Measurements from ENCODE around the gene COPS2. TPM values are rescaled to one million over a fixed set of nuclear protein-coding genes. Genes with fewer than 3 reads are reported as not detected.
"Not testable (repeated sequence)": the region's sequence is repeated elsewhere in the genome, so short reads cannot be mapped to it uniquely, and the experiment has no call there.

The COPS2 gene
- total RNA-seq, 1 donor from 2014 or later = 68.2 TPM

DNA sequence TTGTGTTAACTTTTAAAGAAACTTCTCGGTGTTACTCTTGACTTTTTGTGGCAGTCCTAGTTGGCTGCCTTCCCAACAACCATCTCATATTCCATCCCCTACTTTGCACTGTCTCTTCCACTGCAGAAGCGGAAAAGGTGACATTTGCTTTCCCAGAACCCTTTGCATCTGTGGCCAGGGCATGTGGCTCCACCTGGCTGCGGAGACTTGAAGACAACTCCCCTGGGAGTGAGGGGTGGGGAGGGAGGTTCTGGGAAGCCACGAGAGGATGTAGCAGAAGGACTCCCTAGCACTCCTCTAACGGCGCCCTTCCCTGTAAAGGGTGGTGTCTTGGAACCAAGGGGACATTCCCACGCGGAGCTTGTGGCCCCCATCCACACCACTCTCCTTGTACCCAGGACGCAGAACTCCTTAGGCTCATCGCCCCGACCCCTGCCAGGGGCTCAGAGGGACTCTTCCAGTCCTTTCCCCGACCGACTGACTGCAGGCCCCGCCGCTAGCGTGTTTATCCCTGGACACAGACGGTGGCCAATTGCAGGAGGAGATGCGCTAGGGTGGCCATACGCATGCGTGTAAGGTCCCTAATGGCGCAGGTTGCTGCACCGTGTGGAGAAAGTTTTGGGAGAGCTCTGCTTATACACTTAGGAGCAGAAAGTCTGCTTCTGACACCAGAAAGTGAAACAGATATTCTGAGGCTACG lies 75.9 kb downstream of the COPS2 start:
- Mint-ChIP-seq H3K4me1 (ENCODE audit: unreplicated experiment) (peaks cover 8% of the 10 kb centered on the region), H3K27me3 (ENCODE audit: unreplicated experiment) (no peaks in the 10 kb centered on the region), H3K9me3 (ENCODE audit: unreplicated experiment) (no peaks in the 10 kb centered on the region), H3K36me3 (ENCODE audit: unreplicated experiment) (no peaks in the 10 kb centered on the region), H3K4me3 (ENCODE audit: unreplicated experiment) (no peak overlapping the region), H3K27ac (ENCODE audit: unreplicated experiment) (no peak overlapping the region)
- TF ChIP-seq, protein P1, sequence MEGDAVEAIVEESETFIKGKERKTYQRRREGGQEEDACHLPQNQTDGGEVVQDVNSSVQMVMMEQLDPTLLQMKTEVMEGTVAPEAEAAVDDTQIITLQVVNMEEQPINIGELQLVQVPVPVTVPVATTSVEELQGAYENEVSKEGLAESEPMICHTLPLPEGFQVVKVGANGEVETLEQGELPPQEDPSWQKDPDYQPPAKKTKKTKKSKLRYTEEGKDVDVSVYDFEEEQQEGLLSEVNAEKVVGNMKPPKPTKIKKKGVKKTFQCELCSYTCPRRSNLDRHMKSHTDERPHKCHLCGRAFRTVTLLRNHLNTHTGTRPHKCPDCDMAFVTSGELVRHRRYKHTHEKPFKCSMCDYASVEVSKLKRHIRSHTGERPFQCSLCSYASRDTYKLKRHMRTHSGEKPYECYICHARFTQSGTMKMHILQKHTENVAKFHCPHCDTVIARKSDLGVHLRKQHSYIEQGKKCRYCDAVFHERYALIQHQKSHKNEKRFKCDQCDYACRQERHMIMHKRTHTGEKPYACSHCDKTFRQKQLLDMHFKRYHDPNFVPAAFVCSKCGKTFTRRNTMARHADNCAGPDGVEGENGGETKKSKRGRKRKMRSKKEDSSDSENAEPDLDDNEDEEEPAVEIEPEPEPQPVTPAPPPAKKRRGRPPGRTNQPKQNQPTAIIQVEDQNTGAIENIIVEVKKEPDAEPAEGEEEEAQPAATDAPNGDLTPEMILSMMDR (IDR thresholded peaks at IDR 0.05) = no peak
- DNase-seq (ENCODE audit: extremely low spot score, unreplicated experiment) = no peak

DNA sequence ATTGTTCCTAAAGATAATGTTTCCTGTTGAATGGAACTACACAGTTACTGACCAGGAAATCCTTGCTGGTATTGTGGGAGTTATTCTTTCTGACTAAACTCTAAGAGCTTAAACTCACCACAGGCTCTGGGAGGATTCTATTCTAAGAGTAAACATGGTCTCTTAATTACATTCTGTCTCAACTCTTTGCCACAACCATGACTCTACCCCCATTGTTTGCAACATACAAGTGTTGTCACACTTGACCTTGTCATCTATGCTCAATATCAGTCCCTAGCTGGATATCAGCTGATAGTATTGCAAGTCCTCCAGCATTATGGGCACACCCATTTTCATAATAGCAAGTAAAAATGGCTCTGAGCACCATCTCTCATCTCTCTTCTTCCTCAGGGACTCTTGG lies 79.5 kb downstream of the COPS2 start:
- Mint-ChIP-seq H3K27me3 (ENCODE audit: unreplicated experiment) (peaks cover 25% of the 10 kb centered on the region), H3K36me3 (ENCODE audit: unreplicated experiment) (no peaks in the 10 kb centered on the region), H3K4me3 (ENCODE audit: unreplicated experiment) (no peak overlapping the region), H3K27ac (ENCODE audit: unreplicated experiment) (no peak overlapping the region), H3K4me1 (ENCODE audit: unreplicated experiment) (no peaks in the 10 kb centered on the region), H3K9me3 (ENCODE audit: unreplicated experiment) (no peaks in the 10 kb centered on the region)
- DNase-seq (ENCODE audit: extremely low spot score, unreplicated experiment) = no peak
- TF ChIP-seq, protein P1 (IDR thresholded peaks at IDR 0.05) = no peak

DNA sequence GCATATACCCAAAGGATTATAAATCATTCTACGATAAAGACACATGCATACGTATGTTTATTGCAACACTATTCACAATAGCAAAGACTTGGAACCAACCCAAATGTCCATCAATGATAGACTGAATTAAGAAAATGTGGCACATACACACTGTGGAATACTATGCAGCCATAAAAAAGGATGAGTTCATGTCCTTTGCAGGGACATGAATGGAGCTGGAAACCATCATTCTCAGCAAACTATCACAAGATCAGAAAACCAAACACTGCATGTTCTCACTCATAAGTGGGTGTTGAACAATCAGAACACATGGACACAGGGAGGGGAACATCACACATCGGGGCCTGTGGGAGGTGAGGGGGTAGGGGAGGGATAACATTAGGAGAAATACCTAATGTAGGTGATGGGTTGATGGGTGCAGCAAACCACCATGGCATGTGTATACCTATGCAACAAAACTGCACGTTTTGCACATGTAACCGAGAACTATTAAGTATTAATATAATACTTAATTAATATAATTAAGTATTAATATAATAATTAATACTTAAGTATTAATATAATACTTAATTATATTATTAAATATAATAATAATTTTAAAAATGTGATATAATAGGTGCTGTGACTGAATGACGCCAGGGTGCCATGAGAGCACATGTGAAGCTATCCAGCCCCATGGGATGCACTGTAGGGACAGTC lies 80.7 kb downstream of the COPS2 start:
- not testable (repeated sequence) for H3K27ac Mint-ChIP-seq (ENCODE audit: unreplicated experiment); DNase-seq (ENCODE audit: extremely low spot score, unreplicated experiment); H3K4me1 Mint-ChIP-seq (ENCODE audit: unreplicated experiment); H3K9me3 Mint-ChIP-seq (ENCODE audit: unreplicated experiment); H3K4me3 Mint-ChIP-seq (ENCODE audit: unreplicated experiment); H3K36me3 Mint-ChIP-seq (ENCODE audit: unreplicated experiment)
- H3K27me3 Mint-ChIP-seq (ENCODE audit: unreplicated experiment) = peaks cover 35% of the 10 kb centered on the region

Small RNAs within 50 kb of the gene (microRNA-seq; reads per million reads assigned to microRNA genes)
- not detected for gene MIR4716 (ENCODE audit: unreplicated experiment)

Other genes starting within 250 kb of the COPS2 start
- gene SHC4, start 191.7 kb downstream of the COPS2 start, total RNA-seq = 4.2 and 4.6 TPM in 2 replicates
- 47.7 TPM in 2 replicates for gene SECISBP2L, start 109.2 kb downstream of the COPS2 start, total RNA-seq
- gene GALK2, start 14.6 kb upstream of the COPS2 start, total RNA-seq = 23.7 and 26.4 TPM in 2 replicates

All from osteocyte (in vitro differentiated cells).